ENCODE data around the gene ICE1. TPM values are rescaled to one million over a fixed set of nuclear protein-coding genes. Genes with fewer than 3 reads are reported as not detected.

The ICE1 gene
- total and polyA plus RNA-seq, 2 of the 4 experiments (the other 2 are of a cell fraction) = 9.0 to 18.5 TPM

GRCh38 chr5:5539590-5539989 is 117.1 kb downstream of the ICE1 start:
- ATAC-seq (ENCODE audit: low read depth) (no peak), DNase-seq (no peak)
- H3K27me3 ChIP-seq (ENCODE audit: control insufficient read depth, insufficient read depth, low read length) = no peaks in the 10 kb centered on the region
- H3K79me1 ChIP-seq (ENCODE audit: low read depth in 1 of 2, low read length in 2 of 2) = no peaks in the 10 kb centered on the region
- H3K9me1 ChIP-seq (ENCODE audit: insufficient read depth, low read length) = no peaks in the 10 kb centered on the region
- no peak overlapping the region for H3K4me3 ChIP-seq (ENCODE audit: insufficient read depth, low read depth, low read length)
- H2AK9ac ChIP-seq (replicated peaks; ENCODE audit: low read depth, low read length, poor library complexity) = no peak overlapping the region
- no peak overlapping the region for H3K27ac ChIP-seq (ENCODE audit: insufficient read depth, low read length)
- H3K36me3 ChIP-seq (ENCODE audit: control insufficient read depth, insufficient read depth, low read length) = no peaks in the 10 kb centered on the region
- 0% methylated on average over 1 of the region's 3 CpGs; no CpG with 5 or more reads in 1 of the 2 experiments for WGBS, 2 experiments (ENCODE audit: extremely low coverage in 2 of 2, insufficient read length in 1 of 2)
- no peak overlapping the region for H2BK5ac ChIP-seq (ENCODE audit: low read depth, low read length, poor library complexity, severe bottlenecking)
- dilution Hi-C loops (cut with HindIII; ENCODE audit: low sequenced_read_pairs, unreplicated experiment) = no loop called here
- no TSS peak for BruUV-seq (replicated peaks)
- H3K56ac ChIP-seq (ENCODE audit: extremely low read depth, insufficient read depth, low read length) = no peak overlapping the region
- H2AK5ac ChIP-seq (ENCODE audit: low read depth, low read length) = no peak overlapping the region
- no peak overlapping the region for H3K18ac ChIP-seq (ENCODE audit: low read depth, low read length)
- no peak for TF ChIP-seq POLR2A (IDR thresholded peaks at IDR 0.05; ENCODE audit: low read depth, low read length)
- no peak for TF ChIP-seq ELK1 (IDR thresholded peaks at IDR 0.05; ENCODE audit: borderline replicate concordance, low read depth, low read length)
- TF ChIP-seq CTCF (conservative IDR thresholded peaks at IDR 0.05; ENCODE audit: low read depth, low read length) = no peak
- TF ChIP-seq RFX5 (IDR thresholded peaks at IDR 0.05; ENCODE audit: low read depth, low read length) = no peak
- no peak for TF ChIP-seq MAZ (IDR thresholded peaks at IDR 0.05; ENCODE audit: borderline replicate concordance, low read depth, low read length)
- no peak for TF ChIP-seq MAFK (IDR thresholded peaks at IDR 0.05; ENCODE audit: low read depth, low read length)
- no peak overlapping the region for H3K14ac ChIP-seq (replicated peaks; ENCODE audit: low read depth, low read length)
- CTCF ChIA-PET = no interaction called here
- no peak overlapping the region for H2BK120ac ChIP-seq (ENCODE audit: low read depth, low read length)
- H3K4ac ChIP-seq (ENCODE audit: low read depth, low read length) = no peak overlapping the region
- no peak overlapping the region for H3K23ac ChIP-seq (ENCODE audit: low read depth, low read length)
- no peak overlapping the region for H4K5ac ChIP-seq (ENCODE audit: low read depth, low read length)
- H3K9ac ChIP-seq (ENCODE audit: low read depth, low read length) = no peak overlapping the region
- no peak overlapping the region for H2AFZ ChIP-seq (replicated peaks; ENCODE audit: low read length, poor library complexity)
- intact Hi-C loops (cut with micrococcal nuclease) = no loop called here
- H2BK20ac ChIP-seq (ENCODE audit: low read depth, low read length) = no peak overlapping the region
- H4K20me1 ChIP-seq (ENCODE audit: insufficient read depth, low read length) = no peaks in the 10 kb centered on the region
- H3K9me3 ChIP-seq (ENCODE audit: control insufficient read depth, insufficient read depth, low read length) = peaks cover 10% of the 10 kb centered on the region; the same call in 1 of the 2 replicates
- no peaks in the 10 kb centered on the region for H3K4me1 ChIP-seq (ENCODE audit: control insufficient read depth, insufficient read depth, low read length)
- in situ Hi-C loops (cut with MboI; ENCODE audit: low sequenced_read_pairs) = no loop called here
- no peak overlapping the region for H4K8ac ChIP-seq (ENCODE audit: low read depth in 2 of 2, low read length in 2 of 2)
- no peak overlapping the region for H2BK15ac ChIP-seq (ENCODE audit: low read depth, low read length)
- H4K91ac ChIP-seq (ENCODE audit: insufficient read depth, low read depth, low read length) = no peak overlapping the region
- POLR2A ChIA-PET (ENCODE audit: unreplicated experiment) = no interaction called here
- H3K4me2 ChIP-seq (ENCODE audit: low read depth, low read length) = no peak overlapping the region
